GM12878 (cell line): ENCODE results near the gene NF1. TPM values are rescaled to one million over a fixed set of nuclear protein-coding genes. Genes with fewer than 3 reads are reported as not detected.

ENCODE experiments used
- ATAC-seq: fragments of 200-7000 bp; cut with Tn5 transposase; 3 replicates; pipeline ENCODE4 v1.9.1; 2020; ENCODE audit warnings: mild to moderate bottlenecking, moderate library complexity
- BruUV-seq: library from RNA; stranded (reverse); fragments of 400-500 nt; replicated peaks from 2 replicates; lab custom pipeline; 2021; lab: Mats Ljungman, UMichigan
- CTCF ChIA-PET: fragments of 300-600 bp; sonication (Branson Sonifier 250); formaldehyde crosslinking; extraction: SDS; loops from one replicate; lab custom pipeline; 2021; ENCODE audit warnings: inconsistent platforms; lab: Yijun Ruan, JAX
- POLR2A ChIA-PET: fragments of 350-600 bp; formaldehyde crosslinking; extraction: SDS; loops from one replicate; lab custom pipeline; 2021; ENCODE audit warnings: inconsistent platforms; lab: Charles Lee
- RAD21 ChIA-PET: fragments of 300-600 bp; sonication (Branson Sonifier 250); formaldehyde crosslinking; loops from one replicate; lab custom pipeline; 2023; ENCODE audit warnings: antibody characterized with exemption; ENCODE audit not compliant: unreplicated experiment; lab: Charles Lee
- SMC1A ChIA-PET: fragments of 300-600 bp; sonication (Branson Sonifier 250); formaldehyde crosslinking; loops from one replicate; lab custom pipeline; 2023; ENCODE audit not compliant: unreplicated experiment, uncharacterized antibody; lab: Charles Lee
- DNase-seq: peaks from one replicate; pipeline ENCODE4 v3.0.0-alpha.2; 2011; ENCODE audit warnings: low read depth, low spot score
- FAIRE-seq: peaks from 3 replicates; lab custom pipeline; 2011; peaks lifted over from hg19 to GRCh38; lab: Jason Lieb, UNC
- H2AFZ ChIP-seq: 2 replicates; pipeline ENCODE4 v1.6.0; 2011; ENCODE audit warnings: low read depth, low read length, control low read depth; ENCODE audit not compliant: control insufficient read depth
- H3K27ac ChIP-seq: 2 replicates; pipeline ENCODE4 v1.5.1; 2011; ENCODE audit warnings: control low read depth; ENCODE audit not compliant: control insufficient read depth, insufficient read depth
- H3K27me3 ChIP-seq, 2 experiments: replicated peaks in 1 of 2; 2 replicates each; pipeline versions ENCODE4 v1.6.0 to v1.6.1; 2011; ENCODE audit warnings: low read length in 1 of 2; ENCODE audit not compliant: control insufficient read depth in 2 of 2, insufficient read depth in 2 of 2
- H3K36me3 ChIP-seq, 2 experiments: 2 replicates each; pipeline ENCODE4 v1.5.1; 2011; ENCODE audit warnings: low read length in 1 of 2; ENCODE audit not compliant: control insufficient read depth in 2 of 2, insufficient read depth in 2 of 2
- H3K4me1 ChIP-seq: 2 replicates; pipeline ENCODE4 v1.6.1; 2011; ENCODE audit warnings: mild to moderate bottlenecking, low read length, moderate library complexity, mixed read lengths; ENCODE audit not compliant: control insufficient read depth, insufficient read depth
- H3K4me2 ChIP-seq: 2 replicates; pipeline ENCODE4 v1.6.0; 2011; ENCODE audit warnings: control low read depth; ENCODE audit not compliant: control insufficient read depth, insufficient read depth
- H3K4me3 ChIP-seq: fragments of 200-600 bp; sonication (generic); 2 replicates; pipeline ENCODE4 v1.5.1; 2016
- H3K79me2 ChIP-seq: 2 replicates; pipeline ENCODE4 v1.6.0; 2011; ENCODE audit warnings: low read length; ENCODE audit not compliant: control insufficient read depth, insufficient read depth
- H3K9ac ChIP-seq: 2 replicates; pipeline ENCODE4 v1.8.0; 2011; ENCODE audit warnings: low read length, control low read depth, mixed read lengths; ENCODE audit not compliant: control insufficient read depth, insufficient read depth
- H3K9me3 ChIP-seq: replicated peaks from 3 replicates; pipeline ENCODE4 v1.5.1; 2011; ENCODE audit warnings: mild to moderate bottlenecking, low read length; ENCODE audit not compliant: control insufficient read depth, insufficient read depth
- H4K20me1 ChIP-seq: 2 replicates; pipeline ENCODE4 v1.6.0; 2011; ENCODE audit not compliant: control insufficient read depth, insufficient read depth
- BACH1 ChIP-seq: fragments of 450-650 bp; IDR thresholded peaks from 2 replicates; pipeline ENCODE4 v1.6.1; 2017; ENCODE audit warnings: mild to moderate bottlenecking, borderline replicate concordance
- CBX3 ChIP-seq: fragments of 200-600 bp; sonication (generic); IDR thresholded peaks from 2 replicates; pipeline ENCODE4 v1.6.1; 2016; ENCODE audit warnings: low read depth, borderline replicate concordance
- CREB1 ChIP-seq: IDR thresholded peaks from 2 replicates; pipeline ENCODE4 v1.6.1; 2012; ENCODE audit warnings: low read depth, mild to moderate bottlenecking, inconsistent platforms
- DPF2 ChIP-seq: fragments of 450-650 bp; IDR thresholded peaks from 2 replicates; pipeline ENCODE4 v1.6.1; 2017; ENCODE audit warnings: mild to moderate bottlenecking
- EZH2 ChIP-seq: IDR thresholded peaks from 2 replicates; pipeline ENCODE4 v1.6.1; 2012; ENCODE audit warnings: low read depth, mild to moderate bottlenecking, control low read depth, inconsistent platforms, low read length, borderline replicate concordance; ENCODE audit not compliant: control insufficient read depth
- FOXM1 ChIP-seq: IDR thresholded peaks from 2 replicates; pipeline ENCODE4 v1.6.1; 2012; ENCODE audit warnings: low read depth, mild to moderate bottlenecking, inconsistent platforms, low read length, moderate library complexity
- HDAC6 ChIP-seq: fragments of 200-600 bp; sonication (generic); IDR thresholded peaks from one replicate; pipeline ENCODE4 v1.8.0; 2017; ENCODE audit warnings: antibody characterized with exemption; ENCODE audit not compliant: unreplicated experiment
- JUND ChIP-seq: IDR thresholded peaks from 2 replicates; pipeline ENCODE4 v1.6.1; 2012; ENCODE audit warnings: low read depth, mild to moderate bottlenecking, low read length, improper control_type of control experiment, moderate library complexity
- KLF5 ChIP-seq: fragments of 450-650 bp; IDR thresholded peaks from 2 replicates; pipeline ENCODE4 v1.6.1; 2014; ENCODE audit warnings: mild to moderate bottlenecking; ENCODE audit not compliant: partially characterized antibody
- MXI1 ChIP-seq: fragments of 150-350 bp; IDR thresholded peaks from 2 replicates; pipeline ENCODE4 v1.6.1; 2011; ENCODE audit warnings: low read depth, mild to moderate bottlenecking, inconsistent platforms, low read length, improper control_type of control experiment
- NFYB ChIP-seq: IDR thresholded peaks from 2 replicates; pipeline ENCODE4 v1.6.1; 2011; ENCODE audit warnings: low read depth, mild to moderate bottlenecking, low read length, improper control_type of control experiment, moderate library complexity; ENCODE audit not compliant: insufficient read depth
- NR2C2 ChIP-seq: IDR thresholded peaks from 2 replicates; pipeline ENCODE4 v1.6.1; 2011; ENCODE audit warnings: borderline replicate concordance, low read depth; ENCODE audit not compliant: control insufficient read depth, insufficient read length
- POLR2A ChIP-seq: IDR thresholded peaks from 2 replicates; pipeline ENCODE4 v1.6.1; 2011; ENCODE audit warnings: low read depth, mild to moderate bottlenecking, low read length
- PRDM15 ChIP-seq: fragments of 450-650 bp; formaldehyde crosslinking; IDR thresholded peaks from 2 replicates; pipeline ENCODE4 v1.4.0; 2020; ENCODE audit warnings: mild to moderate bottlenecking, moderate library complexity
- WGBS: methylation state at CpG from one replicate; pipeline ENCODE4 v1.1.6; 2016; ENCODE audit warnings: low lambda C conversion rate; ENCODE audit not compliant: insufficient replicate concordance, insufficient coverage; ENCODE audit errors: missing lambda C conversion rate; 5-methylcytosine and 5-hydroxymethylcytosine counted together
- in situ Hi-C: fragments of 300-500 bp; cut with MboI; formaldehyde crosslinking; loops from 9 replicates; pipeline ENCODE4 v1.14.3; 2018; ENCODE audit warnings: mixed read lengths
- intact Hi-C: fragments of 100-400 bp; cut with micrococcal nuclease; formaldehyde crosslinking; loops from one replicate; pipeline ENCODE4 v1.14.2; 2022; ENCODE audit not compliant: unreplicated experiment
- polyA plus RNA-seq, 11 experiments: library from polyadenylated mRNA; depleted of rRNA in 4 of 11; unstranded in 6 of 11; stranded (reverse) in 5 of 11; fragments of >200 nt; fragmentation: Nextera tagmentation in 4 of 11; fragmentation: Illumina TruSeq in 1 of 11; extraction: Ambion mirVana in 4 of 11; extraction: Trizol in 1 of 11; gene quantifications; 1 replicate in 1 of 11; 2 replicates in 10 of 11; pipeline versions ENCODE4 v1.2.1 to v1.2.3, GENCODE V29; 2011 to 2016; ENCODE audit warnings: inconsistent platforms in 2 of 11, missing spikeins in 2 of 11, low read depth in 1 of 11
- total RNA-seq, 4 experiments: library from RNA; depleted of rRNA in 3 of 4; stranded (reverse); fragments of >200 nt in 3 of 4; fragmentation: Illumina TruSeq in 1 of 4; extraction: Trizol in 1 of 4; gene quantifications; 2 replicates each; pipeline versions ENCODE4 v1.2.1 to v1.2.3, GENCODE V29; 2013 to 2021

NF1 gene
- total and polyA plus RNA-seq, 10 of the 15 experiments (the other 5 are each of a cell fraction or from before 2014, with no cell fraction given) = 2.5 to 31.8 (median 16.6) TPM

GRCh38 chr17:31163091-31163781 is 68.5 kb downstream of the NF1 start:
- ChIA-PET CTCF (interaction anchor here (0.6 kb wide), 1 partner anchor 883 kb away, joined by 3 read pairs; no protein-coding TSS in a partner anchor), POLR2A (no interaction called here), RAD21 (no interaction called here), SMC1A (no interaction called here)
- WGBS = 96% methylated on average over 7 of the region's 7 CpGs
- H3K27me3 ChIP-seq = no peaks in the 10 kb centered on the region
- no peak for ATAC-seq
- in situ Hi-C loops = no loop called here
- H3K4me1 ChIP-seq = no peaks in the 10 kb centered on the region
- no peak for FAIRE-seq
- no peak overlapping the region for H3K27ac ChIP-seq
- DNase-seq = no peak
- no TSS peak for BruUV-seq
- H3K36me3 ChIP-seq = peaks cover 0 to 9% of the 10 kb centered on the region in 2 experiments; a peak in 2 of 4 replicates
- no peak overlapping the region for H2AFZ ChIP-seq
- no peak for TF ChIP-seq JUND
- TF ChIP-seq NR2C2 = no peak
- TF ChIP-seq POLR2A = no peak
- no peak for TF ChIP-seq EZH2
- TF ChIP-seq CREB1 = no peak
- no peak for TF ChIP-seq CBX3
- no peak for TF ChIP-seq BACH1
- no peak for TF ChIP-seq NFYB
- TF ChIP-seq DPF2 = no peak
- TF ChIP-seq PRDM15 = no peak
- no peak for TF ChIP-seq HDAC6
- no peak for TF ChIP-seq MXI1
- no peak for TF ChIP-seq FOXM1
- no peak for TF ChIP-seq KLF5
- TF ChIP-seq, all 136 proteins: peak for 0
- H3K9ac ChIP-seq = no peak overlapping the region
- no peaks in the 10 kb centered on the region for H3K79me2 ChIP-seq
- H3K4me2 ChIP-seq = no peak overlapping the region
- H4K20me1 ChIP-seq = no peaks in the 10 kb centered on the region
- intact Hi-C loops = no loop called here
- H3K4me3 ChIP-seq = no peak overlapping the region
- H3K9me3 ChIP-seq = no peaks in the 10 kb centered on the region
